ENCODE results near the gene DLG2. TPM values are rescaled to one million over a fixed set of nuclear protein-coding genes. Genes with fewer than 3 reads are reported as not detected.
"Not testable (repeated sequence)": the region's sequence is repeated elsewhere in the genome, so short reads cannot be mapped to it uniquely, and the experiment has no call there.

The DLG2 gene
- total RNA-seq, 1 experiment from 2014 or later = 0.86 TPM

DNA sequence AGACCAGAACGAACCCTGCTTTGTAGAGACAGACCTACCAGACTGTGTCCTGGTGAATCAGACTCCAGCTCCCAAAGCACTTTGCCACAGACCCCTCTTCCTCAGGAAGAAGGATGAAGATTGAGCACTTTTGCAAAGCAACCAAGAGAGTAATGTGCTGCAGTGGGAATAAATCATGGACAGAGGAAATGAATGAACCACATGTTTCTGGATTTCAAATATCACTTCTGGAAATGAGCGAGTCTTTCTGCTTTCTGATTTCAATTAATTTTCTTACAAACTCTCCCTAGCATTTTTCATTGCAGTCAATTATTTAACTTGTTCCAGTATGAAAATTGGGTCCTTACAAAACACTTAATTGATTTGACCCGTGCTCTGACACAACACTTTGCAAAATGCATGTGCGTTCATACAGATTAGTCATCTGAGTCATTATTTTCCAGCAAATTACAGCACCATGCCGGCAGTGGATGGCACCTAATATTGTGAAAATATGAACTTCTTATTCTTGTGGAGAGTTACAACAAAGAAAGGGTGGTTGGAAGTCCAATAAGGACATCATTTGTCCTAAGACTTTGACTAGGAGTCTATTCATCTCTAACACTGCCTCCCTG, 2025.1 kb downstream of the DLG2 start:
- DNase-seq (ENCODE audit: low spot score) = no peak

DNA sequence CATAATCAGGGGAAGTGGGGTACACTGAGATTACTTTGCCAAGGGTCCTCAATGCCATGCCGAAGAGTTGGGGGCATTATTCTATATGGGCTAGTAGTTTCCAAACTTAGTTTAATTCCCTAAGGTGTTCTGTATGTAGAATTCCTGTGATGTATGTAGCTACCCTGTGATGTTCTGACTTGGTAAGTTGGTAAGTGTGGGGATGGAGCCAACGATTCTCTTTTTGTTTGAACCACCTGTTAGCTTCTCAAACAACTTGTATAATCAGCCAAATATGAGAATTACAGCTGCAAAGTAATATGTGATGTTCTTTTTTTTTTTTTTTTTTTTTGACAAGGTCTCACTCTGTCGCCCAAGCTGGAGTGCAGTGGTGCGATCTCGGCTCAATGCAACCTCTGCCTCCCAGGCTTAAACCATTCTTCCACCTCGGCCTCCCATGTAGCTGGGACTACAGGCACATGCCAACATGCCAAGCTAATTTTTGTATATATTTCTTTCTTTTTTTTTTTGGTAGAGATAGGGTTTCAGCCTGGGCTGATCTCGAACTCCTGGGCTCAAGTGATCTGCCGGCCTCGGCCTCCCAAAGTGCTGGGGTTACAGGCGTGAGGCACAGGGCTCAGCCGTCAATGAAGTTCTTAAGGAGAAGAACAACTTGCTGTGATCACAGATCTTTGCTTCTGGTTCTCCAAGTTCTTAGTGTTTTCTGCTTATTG, 2025.8 kb downstream of the DLG2 start:
- DNase-seq (ENCODE audit: low spot score) = no peak

DNA sequence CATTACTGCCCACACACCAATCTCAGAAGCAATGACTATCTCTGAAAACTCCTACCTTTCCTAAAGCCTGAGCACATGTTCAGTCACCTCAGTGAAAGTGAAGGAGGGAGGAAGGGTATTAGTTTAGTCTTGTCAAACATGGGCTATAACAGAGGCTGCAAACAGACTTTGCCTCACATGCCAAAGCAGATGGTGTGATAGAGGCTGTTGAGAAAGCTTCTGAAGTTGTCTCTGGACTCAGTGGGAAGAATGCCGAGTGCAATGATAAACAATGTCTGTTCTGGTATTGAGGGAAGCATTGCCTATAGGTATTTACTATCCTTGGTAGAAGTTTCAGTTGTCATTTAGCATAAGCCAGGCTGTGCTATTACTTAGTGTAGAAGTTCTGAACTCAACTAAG, 2026.5 kb downstream of the DLG2 start:
- no peak for DNase-seq (ENCODE audit: low spot score)

DNA sequence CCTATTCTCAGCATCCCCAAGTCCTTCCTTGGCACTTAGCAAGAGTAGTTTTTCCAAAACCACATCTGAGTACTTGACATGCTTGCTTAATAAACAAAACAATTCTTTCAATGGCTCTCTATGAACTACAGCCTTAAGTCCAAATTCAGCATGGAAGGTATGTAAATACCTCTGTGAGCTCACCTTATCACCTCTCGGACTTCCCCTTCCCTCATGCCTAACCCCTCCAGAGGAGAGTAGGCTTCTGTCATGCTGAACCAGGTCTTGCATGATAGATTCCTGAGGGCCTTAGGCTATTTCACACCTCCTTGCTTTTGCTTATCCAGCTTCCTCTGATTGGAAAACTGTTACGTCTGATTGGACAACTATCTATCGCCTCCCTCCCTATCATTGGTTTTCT, 2028.1 kb downstream of the DLG2 start:
- DNase-seq (ENCODE audit: low spot score) = no peak

DNA sequence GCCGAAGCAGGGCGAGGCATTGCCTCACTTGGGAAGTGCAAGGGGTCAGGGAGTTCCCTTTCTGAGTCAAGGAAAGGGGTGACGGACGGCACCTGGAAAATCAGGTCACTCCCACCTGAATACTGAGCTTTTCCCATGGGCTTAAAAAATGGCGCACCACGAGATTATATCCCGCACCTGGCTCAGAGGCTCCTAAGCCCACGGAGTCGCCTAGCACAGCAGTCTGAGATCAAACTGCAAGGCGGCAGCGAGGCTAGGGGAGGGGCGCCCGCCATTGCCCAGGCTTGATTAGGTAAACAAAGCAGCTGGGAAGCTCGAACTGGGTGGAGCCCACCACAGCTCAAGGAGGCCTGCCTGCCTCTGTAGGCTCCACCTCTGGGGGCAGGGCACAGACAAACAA, 2039.3 kb downstream of the DLG2 start:
- DNase-seq (ENCODE audit: low spot score) = not testable (repeated sequence)

DNA sequence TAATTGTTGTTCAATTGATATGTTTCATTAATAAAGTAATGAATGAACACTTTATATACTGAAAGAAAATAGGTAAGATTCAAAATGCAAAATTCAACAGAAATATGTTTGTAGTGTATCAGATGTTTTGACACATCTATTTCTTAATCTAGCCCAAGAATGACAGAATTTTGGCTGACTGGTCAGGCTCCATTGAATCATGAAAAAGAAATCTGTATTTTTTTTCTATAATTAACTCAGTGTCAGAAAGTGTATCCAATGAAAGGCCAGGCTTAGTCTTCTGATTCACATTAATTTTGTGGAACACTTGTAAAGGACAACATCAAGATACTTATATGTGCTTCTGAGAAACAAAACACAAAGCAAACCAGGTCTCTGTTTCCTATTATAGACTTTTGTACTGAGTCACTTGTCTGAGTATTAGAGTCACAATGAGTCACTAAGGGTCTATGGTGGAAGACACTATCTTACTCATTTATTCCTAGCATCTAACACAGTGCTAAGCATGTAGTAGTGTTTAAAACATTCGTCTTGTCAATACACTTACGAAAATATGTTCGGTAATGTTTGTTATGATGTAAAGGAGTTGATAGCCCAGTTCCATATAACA, 2043.3 kb downstream of the DLG2 start:
- DNase-seq (ENCODE audit: low spot score) = no peak

DNA sequence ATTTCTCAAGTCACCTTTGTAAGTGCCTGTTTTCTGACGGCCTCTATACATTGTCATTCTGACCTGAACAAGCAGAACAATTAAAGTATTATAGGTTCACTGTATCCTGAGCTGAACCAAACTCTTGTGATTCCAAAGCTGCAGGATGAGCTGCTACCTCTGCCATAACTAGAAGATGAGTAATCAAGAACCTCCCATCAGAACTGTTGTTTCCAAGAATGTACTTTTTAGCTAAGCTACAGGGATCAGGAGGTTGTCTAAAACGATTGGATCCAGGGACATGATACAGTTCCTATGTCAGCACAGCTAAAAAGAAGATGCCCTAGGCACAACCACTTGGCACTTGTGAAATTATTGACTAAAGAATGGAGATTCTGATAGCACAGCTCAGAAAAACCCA, 2052.6 kb downstream of the DLG2 start:
- DNase-seq (ENCODE audit: low spot score) = no peak

DNA sequence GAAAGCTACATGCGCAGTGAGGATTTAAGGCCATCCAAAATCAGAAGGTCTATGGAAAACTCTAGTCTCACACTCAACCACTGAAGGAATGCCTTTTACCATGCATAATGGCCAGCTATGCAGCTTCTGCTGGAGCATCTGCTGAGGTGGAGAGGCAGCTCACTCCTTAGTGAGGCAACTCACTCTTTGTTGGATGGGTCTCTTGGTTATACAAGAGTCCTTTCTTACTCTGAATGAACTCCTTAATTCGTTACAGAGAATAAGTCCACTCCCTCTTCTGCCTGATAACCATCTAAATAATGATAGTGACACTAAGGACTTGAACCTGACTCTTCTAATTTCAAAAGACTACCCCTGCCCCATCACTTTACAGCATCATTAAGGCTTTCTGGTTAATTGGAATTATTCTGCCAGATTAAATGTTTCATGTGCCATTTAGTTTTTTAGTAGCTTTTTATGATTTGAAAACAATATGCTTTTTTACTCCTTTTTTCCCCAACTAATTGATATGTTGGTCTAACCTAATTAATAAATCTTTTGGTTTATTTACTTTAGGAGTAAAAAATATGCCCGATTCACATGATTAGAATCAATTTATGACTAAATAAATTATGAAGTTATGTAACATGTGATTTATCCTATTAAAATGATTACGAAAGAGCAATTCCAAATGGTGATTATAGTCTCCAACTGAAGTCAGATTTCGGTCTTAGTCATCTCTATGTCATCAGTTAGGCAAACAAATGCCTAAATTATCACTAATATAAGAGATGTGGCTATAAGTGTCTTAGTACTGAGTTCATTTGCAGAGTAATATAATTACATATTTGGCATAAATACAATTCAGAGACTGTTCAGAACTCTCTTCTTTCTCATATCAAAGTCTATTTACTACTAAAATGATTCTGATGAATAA, 2054.3 kb downstream of the DLG2 start:
- no peak for DNase-seq (ENCODE audit: low spot score)

DNA sequence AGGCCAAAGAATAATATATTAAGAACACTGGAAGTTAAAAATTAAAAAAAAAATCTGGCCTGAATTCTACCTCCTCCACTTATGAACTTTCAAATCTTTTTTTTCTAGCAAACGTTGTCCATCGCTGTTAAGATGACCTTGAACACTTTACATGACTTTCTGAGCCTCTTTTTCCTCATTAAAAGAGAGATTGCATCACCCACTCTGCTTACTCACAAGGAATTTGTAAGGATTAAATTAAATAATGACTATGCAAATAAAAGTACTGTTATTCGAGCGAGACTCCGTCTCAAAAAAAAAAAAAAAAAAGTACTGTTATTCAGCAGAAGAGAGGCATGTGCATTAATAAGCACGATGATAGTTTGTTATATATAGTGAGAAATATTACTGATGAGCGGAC, 2055.8 kb downstream of the DLG2 start:
- no peak for DNase-seq (ENCODE audit: low spot score)

DNA sequence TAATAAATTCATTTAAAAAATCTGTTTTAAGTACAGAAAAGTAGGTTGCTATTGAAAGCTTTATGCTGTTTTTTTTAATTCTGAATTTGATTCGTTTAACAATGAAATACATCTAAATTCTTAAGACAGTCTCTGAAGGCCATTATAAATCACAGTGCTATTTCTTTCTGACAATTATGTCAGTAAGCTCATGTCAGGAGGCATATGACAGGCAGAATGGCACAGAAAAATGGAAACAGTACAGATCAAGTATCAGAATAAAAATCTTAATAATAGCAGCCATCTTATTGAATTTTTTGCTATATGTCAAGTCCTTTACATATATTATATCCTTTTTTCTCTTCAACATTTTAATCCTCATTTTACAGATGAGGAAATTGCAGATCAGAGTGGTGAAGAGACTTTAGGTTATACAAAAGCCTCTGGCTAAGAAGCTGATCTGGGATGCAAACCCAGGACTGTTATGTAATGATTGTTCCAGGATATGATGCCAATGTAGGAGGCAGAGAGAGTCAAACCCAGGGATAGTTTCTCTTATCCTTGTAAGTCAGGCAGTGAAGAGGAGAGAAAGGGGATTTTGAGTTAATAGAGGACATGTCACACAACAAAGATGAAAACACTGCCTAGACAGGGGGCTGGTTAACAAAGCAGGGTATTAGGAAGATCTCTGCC, 2057.9 kb downstream of the DLG2 start:
- DNase-seq (ENCODE audit: low spot score) = no peak

DNA sequence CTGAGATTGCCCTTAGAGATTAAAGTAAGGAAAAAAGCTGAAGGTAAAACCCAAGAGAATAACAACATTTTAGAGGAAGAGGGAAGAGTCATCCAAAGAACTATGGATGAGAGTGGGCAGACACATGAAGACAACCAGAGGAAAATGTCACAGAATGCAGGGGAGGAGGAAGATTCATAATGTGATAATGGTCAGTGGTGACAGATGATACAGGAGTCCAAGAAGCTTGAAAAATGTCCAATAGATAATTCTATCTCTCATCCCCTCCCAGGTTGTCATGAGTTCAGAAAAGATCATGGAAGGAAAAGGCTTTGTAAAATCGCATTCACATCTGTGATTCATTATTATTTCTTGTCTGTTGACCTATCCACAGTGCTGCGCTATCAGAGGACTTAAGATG, 2058.6 kb downstream of the DLG2 start:
- DNase-seq (ENCODE audit: low spot score) = no peak

DNA sequence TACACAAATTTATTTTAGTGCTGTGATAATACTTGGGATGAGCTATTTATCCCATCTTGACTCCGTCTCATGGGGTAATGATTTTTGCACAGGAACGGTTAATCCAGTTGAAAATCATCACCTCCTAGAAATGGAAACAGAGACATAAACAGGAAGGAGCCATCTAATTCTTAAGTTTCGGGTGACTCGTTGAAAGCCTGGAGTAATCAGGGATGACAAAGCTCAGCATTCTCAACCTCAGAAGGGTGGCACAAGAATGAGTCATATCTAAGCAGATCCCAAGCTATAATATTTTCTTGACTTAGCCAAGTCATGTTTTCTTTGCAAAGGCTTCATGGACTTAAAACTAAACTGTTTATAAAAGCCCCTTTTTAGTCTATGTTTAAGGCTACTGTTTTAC, 2060.2 kb downstream of the DLG2 start:
- DNase-seq (ENCODE audit: low spot score) = no peak

DNA sequence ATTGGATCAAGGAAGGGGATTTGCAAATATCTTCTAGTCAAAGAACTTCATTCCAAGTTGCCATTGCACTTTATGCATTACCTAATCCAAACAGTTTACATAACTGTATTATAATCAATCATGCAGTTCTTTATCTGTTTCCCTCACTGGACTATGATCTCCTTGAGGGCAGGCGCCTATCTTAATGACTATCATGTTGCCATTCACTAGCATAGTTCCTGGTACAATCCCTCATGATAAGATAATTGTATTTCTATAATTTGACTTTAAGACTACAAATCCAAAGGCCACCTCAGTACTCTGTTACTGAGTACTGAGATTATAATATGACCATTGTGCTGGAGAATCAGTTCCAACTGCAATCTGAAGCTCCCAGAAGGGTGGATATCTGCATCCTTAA, 2062.3 kb downstream of the DLG2 start:
- no peak for DNase-seq (ENCODE audit: low spot score)

DNA sequence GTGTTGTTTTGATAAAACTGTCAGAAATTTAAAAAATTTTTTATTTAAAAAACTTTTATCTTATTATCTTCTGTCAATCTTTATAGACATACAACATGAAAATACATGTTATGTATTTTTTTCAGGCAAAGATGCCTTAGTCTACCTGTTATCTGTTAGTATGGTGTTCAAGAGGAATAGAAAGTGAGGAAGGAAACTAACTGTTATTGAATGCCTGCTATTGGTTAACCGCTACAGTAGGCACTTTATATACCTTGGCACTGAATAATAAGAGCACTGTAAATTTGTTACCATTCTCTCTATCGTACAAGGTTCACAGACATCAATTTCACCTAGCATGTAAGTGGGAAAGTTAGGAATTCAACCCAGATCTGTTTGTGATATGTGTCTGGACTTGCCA, 2068.9 kb downstream of the DLG2 start:
- no peak for DNase-seq (ENCODE audit: low spot score)

DNA sequence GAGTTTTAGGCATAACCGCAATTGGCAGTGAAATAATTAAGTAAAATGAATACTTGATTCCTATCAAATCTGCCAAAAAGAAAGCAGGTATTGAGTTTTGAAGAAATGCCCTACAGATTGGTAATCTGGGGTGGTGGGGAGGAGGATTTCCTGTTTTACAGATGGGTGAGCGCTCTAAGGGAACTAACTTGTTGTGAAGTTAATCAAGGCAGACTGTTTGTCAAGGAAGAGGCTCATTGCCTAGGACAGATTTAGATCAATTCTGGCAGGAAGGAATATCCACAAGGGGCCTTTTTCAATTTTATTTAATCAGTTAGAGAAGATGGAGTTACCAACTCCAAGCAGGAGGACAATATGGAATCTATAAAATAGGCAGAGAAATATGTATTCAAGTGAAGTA, 2069.5 kb downstream of the DLG2 start:
- no peak for DNase-seq (ENCODE audit: low spot score)

DNA sequence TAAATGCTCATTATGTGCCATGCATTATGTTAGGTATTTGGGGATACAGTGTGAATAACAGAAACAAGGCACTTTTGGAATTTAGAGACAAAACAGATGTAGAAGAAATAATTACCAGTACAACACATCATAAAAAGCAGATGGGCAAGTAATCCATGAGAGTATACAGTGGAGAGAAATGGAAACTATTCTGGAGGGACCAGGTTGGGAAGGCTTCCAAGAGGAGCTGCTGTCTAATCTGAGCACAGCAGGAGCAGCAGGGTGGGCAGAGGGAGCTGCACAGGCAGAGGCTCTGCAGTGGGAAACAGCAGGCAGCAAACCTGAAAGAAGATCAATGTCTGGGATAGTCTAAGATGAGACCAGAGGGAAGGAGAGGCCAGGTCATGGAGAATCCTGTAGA, 2072.3 kb downstream of the DLG2 start:
- DNase-seq (ENCODE audit: low spot score) = no peak

DNA sequence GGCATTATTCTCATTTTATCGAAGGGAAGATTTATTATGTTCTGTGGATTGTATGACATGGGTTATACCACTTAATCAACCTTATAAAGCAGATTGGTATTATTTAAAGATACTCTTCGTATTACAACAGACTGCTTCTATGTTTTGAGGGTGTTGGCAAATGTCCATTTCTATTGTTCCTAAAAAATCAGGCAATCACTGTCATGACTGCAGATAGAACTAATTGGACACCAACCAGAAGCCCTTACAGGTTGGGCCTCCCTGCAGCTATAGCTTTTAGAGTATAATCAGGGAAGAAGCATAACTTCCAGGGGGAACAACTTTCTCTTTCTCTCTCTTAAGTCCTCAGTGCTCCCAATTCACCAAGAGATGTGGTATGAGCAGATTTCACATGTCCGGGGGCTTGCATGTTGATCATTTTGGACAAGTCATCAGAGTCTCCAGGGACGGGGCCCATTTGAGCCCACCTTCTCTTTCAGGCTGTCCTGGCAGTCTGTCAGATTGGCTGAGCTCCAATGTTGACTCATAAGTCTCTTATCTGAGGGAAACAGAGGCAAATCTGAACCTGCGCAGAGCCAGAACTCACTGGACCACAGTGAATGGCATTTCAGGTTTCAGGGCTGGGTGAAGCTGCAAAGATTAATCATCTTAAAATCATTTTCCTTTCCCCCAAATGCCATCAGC, 2077.0 kb downstream of the DLG2 start:
- DNase-seq (ENCODE audit: low spot score) = no peak

DNA sequence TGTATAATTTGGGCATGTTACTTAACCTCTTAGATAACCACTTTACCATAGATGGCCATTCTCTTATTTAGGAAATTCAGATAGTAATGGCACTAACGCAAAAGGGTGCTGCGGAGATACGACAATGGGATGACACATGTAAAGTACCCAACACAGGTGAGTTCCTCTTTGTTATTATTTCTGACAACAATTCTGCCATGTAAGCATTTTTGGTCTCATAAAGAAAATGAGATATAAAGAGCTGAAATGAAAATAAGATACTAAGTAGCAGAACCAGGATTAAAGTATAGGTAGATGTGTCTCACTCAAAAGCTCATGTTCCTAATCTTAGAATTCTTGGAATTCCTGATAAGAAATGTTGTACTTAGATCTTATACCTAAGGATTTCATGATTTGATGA, 2080.8 kb downstream of the DLG2 start:
- no peak for DNase-seq (ENCODE audit: low spot score)

DNA sequence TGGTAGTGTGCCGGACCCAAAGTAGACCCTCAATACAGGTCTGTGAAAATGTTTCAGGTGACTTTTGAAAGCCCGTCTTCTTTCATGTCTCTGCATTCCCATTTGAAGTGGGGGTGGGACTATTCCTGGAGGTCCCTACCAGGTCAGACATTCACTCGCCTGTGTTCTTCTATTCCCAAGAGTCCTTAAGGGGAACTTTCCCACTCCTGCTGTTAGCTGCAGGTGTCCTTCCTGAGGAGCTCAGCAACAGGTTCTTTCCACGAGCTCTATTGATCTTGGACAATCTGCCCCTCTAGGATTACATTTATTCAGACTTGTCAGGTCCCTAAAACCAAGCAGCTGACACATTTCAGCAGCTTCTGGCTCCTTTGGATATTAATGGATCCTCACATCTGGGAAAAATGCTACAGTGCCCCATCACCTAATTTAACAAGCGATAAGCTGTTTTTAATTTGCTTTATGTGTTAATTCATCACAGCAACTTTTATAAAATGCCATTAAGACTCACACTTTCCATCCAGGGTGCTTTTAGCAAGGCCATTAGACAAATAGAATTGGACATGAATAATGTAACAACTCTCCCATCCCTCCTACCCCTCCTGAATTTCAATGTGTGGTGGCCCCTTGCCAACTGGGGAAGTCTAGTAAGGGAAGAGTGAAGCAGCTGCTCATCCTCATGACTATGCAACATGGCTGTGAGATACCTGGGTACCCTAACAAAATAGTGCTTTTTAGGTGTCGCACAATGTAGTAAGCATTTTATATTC, 2081.5 kb downstream of the DLG2 start:
- DNase-seq (ENCODE audit: low spot score) = no peak

DNA sequence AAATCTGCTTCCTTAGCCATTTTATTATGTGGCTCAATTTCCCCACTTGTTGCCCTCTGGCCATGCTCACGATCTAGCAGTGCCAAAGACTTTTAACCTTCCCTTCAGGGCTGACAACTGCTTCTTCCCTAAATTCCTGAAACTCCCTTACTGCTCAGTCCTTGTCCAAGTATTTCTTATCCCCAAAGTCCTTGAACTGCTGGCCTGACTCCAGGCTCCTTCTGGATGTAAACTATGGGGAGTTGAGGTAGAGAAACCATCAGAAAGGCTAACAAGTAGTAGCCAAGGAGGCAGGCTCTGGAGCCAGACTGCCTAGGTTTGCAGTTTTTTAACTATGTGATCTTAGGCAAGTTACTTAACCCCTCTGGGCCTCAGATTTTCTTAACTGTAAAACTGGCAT, 2082.3 kb downstream of the DLG2 start:
- DNase-seq (ENCODE audit: low spot score) = no peak
